Measurements from ENCODE around the gene EHMT1. TPM values are rescaled to one million over a fixed set of nuclear protein-coding genes. Genes with fewer than 3 reads are reported as not detected.
A peak's percentile ranks its signal among the peaks of the same experiment; 100 is the strongest.
"Not testable (repeated sequence)": the region's sequence is repeated elsewhere in the genome, so short reads cannot be mapped to it uniquely, and the experiment has no call there.

The EHMT1 gene
- total RNA-seq, 1 experiment from 2014 or later, result 38.4 TPM

DNA sequence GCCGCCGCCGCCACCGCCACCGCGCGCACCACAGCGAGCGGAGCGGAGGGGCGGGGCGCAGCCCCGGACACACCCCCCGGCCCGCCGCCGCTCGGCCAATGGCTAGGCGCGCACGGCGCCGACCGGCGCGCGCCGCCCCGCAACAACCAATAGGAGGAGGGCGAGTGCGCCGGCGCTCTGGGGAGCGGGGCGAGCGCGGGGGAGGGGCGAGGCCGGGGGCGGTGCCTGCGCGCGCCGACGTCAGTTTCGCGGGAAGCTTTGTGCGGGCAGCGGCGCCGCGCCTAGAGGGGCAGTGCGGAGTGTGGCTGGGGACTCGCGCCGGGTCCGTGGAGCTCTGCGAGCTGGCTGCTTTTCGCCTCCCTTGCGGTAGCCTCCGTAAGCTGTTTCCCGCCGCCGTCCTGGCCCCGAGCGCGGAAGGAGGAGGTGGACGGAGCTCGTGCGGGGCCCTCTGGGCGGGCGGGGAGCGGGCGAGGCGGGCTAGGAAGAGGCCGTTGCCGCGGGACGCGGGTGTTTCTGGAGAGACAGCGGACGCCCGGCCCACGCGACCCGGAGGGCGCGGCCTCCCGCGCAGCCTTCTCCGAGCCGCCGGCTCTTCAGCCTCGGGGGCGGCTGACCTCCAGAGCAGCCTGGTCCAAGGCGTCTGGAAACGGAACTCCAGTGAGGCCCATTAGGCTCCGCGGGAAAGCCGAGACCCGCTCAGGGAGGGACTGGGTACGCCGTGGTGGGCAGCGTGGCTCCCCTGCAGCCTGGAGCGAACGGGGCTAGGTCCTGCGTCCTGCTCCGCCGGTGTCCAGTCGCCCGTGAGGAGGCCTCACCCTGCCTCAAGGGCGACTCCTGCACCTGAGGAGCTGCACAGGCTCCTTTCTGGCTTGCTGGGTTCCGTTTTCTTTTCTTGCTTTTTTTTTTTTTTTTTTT lies 28.1 kb upstream of the EHMT1 start, which contains the start of gene ZMYND19:
Gene ZMYND19 (minus strand): TSS at position 44 of the 915 bp plus-strand sequence. CDS start 249 bp downstream, outside the sequence.
- peak; percentile 82 for DNase-seq (ENCODE audit: low read depth)

DNA sequence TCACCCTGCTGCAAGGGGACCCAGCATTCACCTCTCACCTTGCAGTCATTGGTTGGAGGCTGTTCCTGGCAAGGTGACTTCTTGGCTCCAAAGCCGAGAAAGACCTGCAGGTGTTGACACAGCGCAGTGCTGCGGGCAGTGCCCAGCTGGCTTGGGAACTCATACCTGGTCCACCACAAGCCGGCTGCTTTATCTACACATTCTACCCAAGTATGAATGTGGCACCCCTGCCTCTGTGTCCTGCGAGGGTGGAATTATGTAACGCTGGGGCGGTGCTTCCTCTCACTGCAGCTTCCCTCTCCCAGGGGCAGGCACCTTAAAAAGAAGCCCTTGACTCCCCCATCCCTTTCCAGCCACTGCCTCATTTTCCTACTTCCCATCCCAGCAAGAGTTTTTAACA lies 26.0 kb upstream of the EHMT1 start:
- DNase-seq (ENCODE audit: low read depth), result no peak

DNA sequence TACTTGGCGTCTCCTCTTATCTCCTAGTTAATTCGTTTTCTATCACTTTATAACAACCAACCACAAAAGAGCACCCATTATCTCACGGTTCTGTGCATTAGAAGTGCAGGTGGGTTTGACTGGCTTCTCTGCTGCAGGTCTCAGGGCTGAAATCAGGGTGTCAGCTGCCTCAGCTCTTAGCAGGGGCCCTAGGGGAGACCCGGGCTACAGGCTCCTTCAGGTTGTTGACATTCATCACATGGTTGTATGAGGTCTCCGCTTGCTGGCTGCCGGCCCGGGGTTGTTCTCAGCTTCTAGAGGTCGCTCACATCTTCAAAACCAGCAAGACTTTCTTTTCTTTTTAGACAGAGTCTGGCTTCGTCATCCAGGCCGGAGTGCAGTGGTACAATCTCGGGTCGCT lies 25.6 kb upstream of the EHMT1 start:
- DNase-seq (ENCODE audit: low read depth), result no peak

DNA sequence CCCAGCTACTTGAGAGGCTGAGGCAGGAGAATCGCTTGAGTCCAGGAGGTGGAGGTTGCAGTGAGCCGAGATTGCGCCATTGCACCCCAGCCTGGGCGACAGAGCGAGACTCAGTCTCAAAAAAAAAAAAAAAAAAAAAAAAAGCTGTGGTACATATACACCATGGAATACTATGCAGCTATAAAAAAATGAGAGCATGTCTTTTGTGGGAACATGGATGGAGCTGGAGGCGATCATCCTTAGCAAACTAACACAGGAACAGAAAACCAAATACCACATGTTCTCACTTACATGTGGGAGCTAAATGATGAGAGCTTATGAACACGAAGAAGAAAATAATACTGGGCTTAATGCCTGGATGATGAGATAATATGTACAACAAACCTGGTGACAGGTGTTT lies 22.2 kb upstream of the EHMT1 start:
- not testable (repeated sequence) for DNase-seq (ENCODE audit: low read depth)

DNA sequence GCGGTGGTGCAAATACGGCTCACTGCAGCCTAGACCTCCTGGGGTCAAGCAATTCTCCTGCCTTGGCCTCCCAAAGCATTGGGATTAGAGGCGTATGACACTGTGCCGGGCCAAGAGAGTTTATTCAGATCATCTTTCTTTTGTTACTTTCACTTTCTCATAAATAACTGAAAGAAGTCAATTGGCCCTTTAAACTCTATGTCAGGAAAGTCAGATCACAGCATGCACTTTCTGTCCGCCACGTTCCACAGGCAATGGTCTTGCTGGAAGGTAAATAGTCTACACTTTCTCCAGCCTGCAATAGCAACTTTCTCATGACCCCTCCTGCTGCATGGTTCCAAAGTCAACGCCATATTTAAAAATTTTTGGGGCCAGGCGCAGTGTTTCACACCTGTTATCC lies 19.9 kb upstream of the EHMT1 start:
- DNase-seq (ENCODE audit: low read depth), result no peak

DNA sequence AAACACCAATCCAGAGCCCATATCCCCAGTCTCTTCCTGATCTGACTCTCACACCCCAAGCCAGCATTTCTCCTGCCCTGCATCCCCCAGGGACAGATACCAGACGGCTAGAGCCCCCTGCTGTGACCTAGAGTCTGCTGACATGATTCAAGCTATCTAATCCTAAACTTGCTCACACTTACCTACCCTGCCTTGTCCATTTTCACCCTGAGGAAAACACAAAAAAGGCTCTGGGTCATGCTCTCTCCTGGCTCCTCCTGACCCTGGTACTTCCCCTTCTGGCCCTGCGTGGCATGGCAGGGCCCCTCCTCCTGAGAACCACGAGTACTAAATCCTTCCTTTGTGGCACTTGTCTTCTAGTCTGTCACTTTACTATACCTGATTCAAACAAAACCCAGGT lies 16.1 kb upstream of the EHMT1 start:
- no peak for DNase-seq (ENCODE audit: low read depth)

DNA sequence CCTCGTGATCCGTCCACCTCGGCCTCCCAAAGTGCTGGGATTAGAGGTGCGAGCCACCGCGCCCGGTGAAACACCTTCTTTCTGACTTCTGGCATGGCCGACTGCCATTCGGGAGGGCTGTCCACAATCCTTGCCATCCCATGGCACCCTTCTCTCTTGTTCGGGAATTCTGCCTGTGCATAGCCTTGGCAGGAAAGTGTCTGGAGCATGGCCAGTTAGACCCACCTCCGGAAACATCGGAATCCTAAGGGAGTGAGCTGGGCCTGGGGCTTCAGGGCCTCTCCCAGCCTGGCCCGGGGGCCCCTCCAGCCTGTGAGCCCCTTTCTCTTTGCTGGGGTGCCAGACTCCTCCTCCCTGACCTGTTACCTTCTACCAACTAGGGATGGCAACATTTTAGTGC lies 14.9 kb upstream of the EHMT1 start:
- no peak for DNase-seq (ENCODE audit: low read depth)

DNA sequence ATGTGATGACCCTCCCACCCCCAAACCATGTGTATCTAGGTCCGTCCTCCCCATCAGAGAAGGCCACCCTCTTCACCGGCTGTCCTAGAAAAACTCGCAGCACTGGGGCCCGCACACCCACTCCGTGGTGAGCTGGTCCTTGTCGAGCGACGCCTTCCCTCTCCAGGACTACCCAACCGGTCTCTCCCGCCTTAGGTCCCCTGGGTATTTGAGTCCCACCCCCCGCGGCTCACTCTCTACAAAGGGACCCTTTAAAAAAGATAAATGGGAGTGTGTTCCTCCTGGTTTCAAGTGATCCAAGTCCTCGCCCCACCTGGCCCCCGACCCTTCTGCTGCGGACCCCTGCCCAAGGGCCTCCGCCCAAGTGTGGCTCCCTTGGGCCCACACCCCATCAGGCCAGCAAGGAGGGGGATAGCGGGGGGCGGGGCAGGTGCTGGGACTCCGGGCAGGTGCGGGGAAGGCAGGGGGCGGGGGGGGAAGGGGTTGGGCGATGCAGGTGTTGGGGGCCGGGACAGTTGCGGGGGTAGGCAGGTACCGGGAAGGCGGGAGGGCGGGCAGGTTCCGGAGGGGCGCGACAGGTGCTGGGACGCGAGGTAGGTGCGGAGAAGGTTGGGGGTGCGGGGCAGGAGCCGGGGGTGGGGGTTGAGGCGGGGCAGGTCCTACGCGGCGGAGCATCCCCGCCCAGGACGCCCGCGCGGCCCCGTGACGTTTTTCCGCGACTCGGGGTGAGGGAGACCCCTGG lies 14.3 kb upstream of the EHMT1 start:
- DNase-seq (ENCODE audit: low read depth), result no peak

DNA sequence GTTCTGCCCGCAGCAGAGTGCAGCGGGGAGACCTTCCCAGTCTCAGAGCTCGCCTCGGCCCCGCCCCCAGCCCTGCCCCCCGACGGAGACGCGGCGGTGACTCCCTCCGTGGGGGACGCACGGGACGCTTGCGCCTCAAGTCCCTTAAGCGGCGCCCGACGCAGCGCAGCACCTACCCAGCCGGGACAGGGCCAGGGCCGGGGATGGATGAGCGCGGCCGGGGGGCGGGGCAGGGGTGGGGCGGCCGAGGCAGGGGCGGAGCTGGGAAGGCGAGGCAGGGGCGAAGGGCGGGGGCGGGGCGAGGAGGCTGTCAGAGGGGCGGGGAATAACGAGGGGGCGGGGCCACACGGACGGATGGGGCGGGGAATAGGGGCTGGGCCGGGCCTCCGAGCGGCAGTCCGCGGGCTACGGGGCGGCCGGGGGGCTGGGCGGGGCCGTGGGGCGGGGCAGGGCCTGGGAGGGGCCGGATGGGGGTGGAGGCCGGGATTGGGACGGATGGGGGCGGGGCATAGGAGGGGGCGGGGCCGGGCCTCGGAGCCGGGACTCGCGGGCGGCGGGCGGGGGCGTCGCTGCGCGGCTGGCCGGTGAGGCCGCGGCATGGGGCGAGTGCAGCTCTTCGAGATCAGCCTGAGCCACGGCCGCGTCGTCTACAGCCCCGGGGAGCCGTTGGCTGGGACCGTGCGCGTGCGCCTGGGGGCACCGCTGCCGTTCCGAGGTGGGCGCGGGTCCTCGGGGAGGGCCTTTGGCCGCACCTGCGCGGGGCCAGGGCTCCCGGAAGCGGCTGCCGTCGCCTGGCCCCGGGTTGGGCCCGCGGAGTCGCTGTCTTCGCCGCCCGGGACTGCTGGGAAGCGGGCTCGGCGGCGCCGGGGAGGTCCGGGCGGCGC lies 13.4 kb upstream of the EHMT1 start, which contains the start of gene ARRDC1:
Gene ARRDC1 (plus strand): TSS at position 566 of the 884 bp plus-strand sequence. CDS start 32 bp downstream, at position 598.
- DNase-seq (ENCODE audit: low read depth), result peak; percentile 90

DNA sequence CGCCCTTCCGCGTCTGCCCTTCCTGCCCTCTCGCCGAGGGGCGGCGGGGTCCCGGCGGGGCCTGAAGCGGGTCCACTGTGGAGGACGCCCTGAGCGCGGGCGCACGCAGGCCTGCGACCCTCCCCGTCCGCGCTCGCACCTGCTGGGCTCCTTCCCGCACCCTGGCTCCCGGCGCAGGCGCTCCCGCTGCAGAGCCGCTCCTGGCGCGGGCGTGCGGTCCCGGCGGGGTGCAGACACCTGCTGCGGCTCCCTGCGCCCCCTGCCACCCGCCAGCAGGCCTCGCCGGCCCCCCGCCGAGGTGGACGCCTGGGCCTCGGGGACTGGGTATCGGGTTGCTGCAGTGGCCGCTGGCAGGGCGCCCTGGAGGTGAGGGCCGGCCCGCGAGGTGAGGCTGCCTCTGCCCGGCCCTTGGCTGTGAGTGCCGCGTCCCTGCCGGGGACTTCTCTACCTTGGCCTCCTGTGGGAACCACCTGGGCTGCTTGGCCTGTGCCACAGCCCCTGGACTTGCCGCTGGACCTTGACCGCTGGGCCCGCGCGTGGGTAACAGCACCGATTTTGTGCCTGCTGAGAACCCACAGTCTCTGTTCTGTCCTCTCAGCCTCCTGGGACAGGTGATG lies 12.7 kb upstream of the EHMT1 start:
- DNase-seq (ENCODE audit: low read depth), result peak; percentile 40

DNA sequence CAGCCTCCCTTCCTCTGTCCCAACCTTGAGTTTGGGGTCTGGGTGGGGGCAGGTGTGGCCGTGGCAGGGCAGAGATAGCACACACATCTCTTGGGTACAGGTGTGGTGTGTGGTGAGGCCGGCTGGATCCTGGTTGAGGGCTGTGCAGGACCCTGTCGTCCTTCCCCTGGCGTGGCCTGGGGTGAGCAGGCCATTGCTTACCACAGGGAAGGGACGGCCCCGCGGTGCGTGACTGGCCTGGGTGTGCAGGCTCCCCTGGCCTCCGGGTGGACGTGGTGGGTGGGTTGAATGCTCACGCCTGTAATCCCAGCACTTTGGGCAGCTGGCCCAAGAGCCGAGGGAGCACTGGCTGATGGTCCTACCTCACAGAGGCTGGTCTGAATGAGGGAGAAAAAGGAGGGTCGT lies 12.1 kb upstream of the EHMT1 start:
- no peak for DNase-seq (ENCODE audit: low read depth)

DNA sequence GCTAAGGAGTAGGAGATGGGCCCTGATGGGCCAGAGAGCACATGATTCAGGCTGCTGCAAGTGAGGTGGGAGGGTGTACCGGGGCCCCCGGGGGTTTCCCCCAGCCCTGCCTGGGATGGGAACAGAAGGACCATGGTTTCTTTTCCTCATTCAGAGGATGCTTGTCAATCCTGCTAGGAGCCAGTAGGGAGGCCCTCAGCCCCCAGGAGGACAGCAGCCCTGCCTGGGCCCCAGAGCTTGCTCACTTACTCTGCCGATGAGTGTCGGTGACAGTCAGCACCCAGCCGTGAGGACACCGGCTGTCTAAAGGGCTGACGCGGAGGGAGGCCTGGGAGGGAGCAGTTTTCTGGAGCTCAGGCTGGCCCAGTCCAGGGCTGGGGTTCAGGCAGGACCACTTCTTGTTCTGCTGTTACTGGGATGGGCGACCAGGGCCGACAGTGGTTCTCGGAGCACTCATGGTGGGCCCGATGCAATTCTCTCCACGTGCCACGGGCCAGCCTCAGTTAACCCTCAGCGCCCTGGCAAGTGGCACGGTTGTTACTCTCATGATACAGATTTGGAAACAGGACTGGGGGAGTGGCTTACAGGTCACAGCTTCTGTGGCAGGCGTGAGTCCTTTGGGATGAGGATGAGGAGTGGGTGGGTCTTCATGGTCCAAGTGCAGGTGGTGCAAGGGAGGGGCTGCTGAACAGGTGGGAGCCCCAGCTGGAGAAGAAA lies 11.5 kb upstream of the EHMT1 start:
- no peak for DNase-seq (ENCODE audit: low read depth)

DNA sequence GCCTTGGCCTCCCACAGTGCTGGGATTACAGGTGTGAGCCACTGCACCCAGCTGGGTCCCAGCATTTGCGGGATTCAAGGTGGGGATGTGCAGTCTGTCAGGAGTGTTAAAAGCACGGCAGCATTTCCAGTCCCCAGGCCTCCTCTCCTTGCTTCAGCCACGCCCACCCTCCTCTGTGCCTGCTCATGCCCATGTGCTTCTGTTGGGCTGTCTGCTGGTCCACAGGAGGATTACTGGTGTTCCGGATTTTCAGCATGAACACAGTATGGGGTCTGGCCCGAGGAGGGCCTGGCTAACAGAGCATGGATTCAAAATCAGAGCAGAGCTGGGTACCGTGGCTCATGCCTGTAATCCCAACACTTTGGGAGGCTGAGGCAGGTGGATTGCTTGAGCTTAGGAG lies 7.9 kb upstream of the EHMT1 start:
- no peak for DNase-seq (ENCODE audit: low read depth)

DNA sequence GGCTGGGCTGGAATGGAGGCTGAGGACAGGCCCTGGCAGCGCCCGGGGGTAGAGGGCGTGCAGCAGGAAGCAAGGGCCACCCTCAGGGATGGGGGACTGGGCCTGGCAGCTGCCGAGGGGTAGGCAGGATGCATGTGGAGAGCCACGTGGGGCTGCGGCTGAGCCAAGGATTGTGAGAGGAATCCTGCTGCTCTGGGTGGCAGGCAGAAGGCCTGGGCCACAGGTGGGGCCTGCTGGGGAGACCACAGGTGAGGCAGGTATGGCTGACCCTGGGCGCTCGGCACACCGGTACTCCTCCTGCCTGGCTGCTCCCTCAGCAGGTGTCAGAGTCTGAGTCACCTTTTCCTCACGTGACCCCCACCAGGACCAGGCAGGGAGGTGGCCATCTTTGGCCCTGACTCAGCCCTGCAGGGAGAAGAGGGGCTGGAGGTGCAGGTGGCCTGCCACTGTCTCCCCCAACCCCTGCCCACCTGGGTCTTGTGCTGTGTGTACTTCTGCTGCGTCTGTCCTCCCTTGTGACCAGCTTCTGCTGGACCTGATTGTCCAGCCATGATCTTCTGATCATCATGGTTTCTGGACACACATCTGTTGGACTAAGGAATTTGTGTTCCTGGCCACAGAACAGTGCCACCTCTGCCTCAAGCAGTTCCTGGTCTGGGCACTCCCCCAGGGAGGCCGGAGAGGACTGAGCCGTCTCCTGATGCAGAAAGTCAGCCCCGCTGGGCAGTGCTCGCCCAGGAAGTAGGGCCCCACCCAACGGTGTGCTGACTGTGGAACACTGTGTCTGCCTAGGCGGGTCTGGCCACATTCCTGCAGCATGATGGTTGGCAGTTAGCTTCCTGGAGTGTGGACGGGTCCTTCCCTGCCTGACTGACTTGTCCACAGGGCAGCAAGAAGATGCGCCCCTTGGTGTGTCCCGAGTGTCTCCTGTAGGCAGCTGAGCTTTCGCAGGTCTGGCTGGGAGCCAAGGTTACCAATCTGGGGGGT lies 6.9 kb upstream of the EHMT1 start:
- DNase-seq (ENCODE audit: low read depth), result peak; percentile 94

DNA sequence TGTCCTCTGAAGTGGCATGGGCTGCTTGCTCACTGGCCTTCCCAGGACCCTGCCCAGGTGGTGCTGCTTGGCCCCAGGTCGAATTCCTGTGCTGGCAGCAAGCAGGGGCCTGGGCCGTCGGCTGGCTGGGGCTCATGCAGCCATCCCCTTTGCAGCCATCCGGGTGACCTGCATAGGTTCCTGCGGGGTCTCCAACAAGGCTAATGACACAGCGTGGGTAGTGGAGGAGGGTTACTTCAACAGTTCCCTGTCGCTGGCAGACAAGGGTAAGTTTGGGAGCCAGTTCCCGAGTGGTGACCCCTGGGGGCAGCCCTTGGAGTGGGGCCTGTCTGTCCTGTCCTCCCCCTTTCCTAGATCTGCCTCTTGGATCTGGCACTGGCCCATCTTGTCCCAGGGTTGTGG lies 6.1 kb upstream of the EHMT1 start:
- DNase-seq (ENCODE audit: low read depth), result no peak

DNA sequence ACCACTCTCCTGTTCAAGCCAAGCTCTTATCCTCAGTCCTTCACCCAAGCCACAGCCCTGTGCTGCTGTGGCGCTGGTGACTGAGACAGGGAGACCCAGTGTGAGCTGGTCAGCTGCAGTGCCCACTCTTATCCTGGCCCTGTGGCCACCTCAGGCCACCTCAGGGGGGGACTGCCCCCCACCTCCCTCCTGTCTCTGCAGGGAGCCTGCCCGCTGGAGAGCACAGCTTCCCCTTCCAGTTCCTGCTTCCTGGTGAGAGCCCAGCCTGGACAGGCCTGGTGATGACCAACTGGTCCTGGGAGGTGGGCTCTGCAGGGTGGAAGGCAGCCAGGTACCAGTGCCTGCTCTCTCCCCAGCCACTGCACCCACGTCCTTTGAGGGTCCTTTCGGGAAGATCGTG lies 5.5 kb upstream of the EHMT1 start:
- no peak for DNase-seq (ENCODE audit: low read depth)

DNA sequence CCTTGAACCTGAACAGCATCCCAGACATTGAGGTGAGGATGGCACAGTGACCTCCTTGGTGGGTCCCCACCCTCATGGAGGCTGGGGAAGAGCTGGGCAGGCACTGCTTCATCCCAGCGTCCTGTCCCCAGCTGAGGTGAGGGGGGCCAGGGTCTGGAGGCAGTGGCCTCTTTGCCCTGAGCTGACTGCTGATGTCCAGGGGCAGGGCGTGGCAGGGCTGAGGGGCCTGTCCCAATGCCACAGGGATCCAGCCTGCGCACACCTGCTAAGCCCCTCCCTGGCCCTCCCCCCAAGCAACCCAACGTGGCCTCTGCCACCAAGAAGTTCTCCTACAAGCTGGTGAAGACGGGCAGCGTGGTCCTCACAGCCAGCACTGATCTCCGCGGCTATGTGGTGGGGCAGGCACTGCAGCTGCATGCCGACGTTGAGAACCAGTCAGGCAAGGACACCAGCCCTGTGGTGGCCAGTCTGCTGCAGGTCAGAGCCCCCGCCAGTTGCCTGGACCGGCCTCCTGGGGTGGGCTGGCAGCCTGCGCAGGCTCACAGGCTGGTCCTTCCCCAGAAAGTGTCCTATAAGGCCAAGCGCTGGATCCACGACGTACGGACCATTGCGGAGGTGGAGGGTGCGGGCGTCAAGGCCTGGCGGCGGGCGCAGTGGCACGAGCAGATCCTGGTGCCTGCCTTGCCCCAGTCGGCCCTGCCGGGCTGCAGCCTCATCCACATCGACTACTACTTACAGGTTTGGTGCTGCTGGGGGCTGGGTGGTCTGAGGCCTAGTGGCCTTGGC lies 4.9 kb upstream of the EHMT1 start:
- no peak for DNase-seq (ENCODE audit: low read depth)

DNA sequence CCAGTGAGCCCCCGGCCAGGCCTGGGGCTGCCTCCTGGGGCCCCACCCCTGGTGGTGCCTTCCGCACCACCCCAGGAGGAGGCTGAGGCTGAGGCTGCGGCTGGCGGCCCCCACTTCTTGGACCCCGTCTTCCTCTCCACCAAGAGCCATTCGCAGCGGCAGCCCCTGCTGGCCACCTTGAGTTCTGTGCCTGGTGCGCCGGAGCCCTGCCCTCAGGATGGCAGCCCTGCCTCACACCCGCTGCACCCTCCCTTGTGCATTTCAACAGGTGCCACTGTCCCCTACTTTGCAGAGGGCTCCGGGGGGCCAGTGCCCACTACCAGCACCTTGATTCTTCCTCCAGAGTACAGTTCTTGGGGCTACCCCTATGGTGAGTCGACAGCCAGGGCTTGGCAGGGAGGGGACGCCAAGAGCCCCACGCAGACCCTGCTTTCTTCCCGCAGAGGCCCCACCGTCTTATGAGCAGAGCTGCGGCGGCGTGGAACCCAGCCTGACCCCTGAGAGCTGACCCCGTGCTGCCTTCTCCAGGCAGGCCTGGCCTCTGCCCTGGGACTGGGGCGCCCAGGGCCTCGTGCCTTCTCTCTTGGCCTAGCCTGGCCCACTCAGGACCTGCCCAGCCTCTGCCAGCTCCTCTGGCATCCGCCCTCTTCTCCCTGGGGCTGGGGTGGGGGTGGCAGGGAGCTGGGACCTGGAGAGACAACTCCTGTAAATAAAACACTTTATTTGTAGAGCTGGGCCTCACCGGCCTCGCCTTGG lies 4.0 kb upstream of the EHMT1 start:
- DNase-seq (ENCODE audit: low read depth), result no peak

All from M059J (cell line).